ENCODE results near the gene PDZD2. TPM values are rescaled to one million over a fixed set of nuclear protein-coding genes. Genes with fewer than 3 reads are reported as not detected.

The PDZD2 gene
- total RNA-seq, 2 experiments from 2014 or later, result 0.05 to 0.25 TPM

- H3K27me3 Mint-ChIP-seq (ENCODE audit: low read depth), result peaks cover 3% of the 10 kb centered on the region
- no peaks in the 10 kb centered on the region for H3K9me3 Mint-ChIP-seq
- CTCF ChIA-PET, result no interaction called here
- no peak overlapping the region for H3K4me3 Mint-ChIP-seq
- no peak for DNase-seq
- no peaks in the 10 kb centered on the region for H3K36me3 Mint-ChIP-seq (ENCODE audit: low read depth)
- no peak overlapping the region for H3K27ac Mint-ChIP-seq
- H3K4me1 Mint-ChIP-seq (ENCODE audit: low read depth), result peaks cover 9% of the 10 kb centered on the region
- intact Hi-C loops (cut with micrococcal nuclease), result no loop called here
Measured at GRCh38 chr5:31640573-31640972, 1.6 kb downstream of the PDZD2 start.

DNA sequence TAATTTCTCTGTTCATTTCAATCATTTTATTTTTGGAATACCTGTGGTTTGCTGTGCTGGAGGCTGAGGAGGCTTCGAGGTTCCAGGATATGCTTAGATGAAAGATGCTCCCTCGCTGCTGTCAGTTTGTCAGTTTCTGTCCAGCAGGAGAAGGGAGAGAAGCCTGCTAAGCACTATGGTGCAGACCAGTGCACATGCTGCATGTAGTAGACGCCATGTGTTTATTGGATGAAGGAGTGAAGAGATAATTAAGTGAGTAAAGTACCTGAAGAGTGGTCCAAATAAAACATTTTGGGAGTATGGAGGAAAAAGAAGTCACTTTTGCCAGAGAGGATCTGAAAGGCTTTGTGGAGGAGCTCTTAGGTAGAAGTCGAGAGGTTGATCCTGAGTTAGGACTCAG, 2.1 kb downstream of the PDZD2 start:
- intact Hi-C loops (cut with micrococcal nuclease), result no loop called here
- Mint-ChIP-seq H3K4me1 (ENCODE audit: low read depth) (peaks cover 9% of the 10 kb centered on the region), H3K36me3 (ENCODE audit: low read depth) (no peaks in the 10 kb centered on the region), H3K9me3 (no peaks in the 10 kb centered on the region), H3K4me3 (no peak overlapping the region), H3K27ac (no peak overlapping the region), H3K27me3 (ENCODE audit: low read depth) (peaks cover 3% of the 10 kb centered on the region)
- no peak for DNase-seq
- CTCF ChIA-PET, result no interaction called here

- Mint-ChIP-seq H3K27me3 (ENCODE audit: low read depth) (peaks cover 3% of the 10 kb centered on the region), H3K4me3 (no peak overlapping the region), H3K27ac (no peak overlapping the region), H3K4me1 (ENCODE audit: low read depth) (peaks cover 9% of the 10 kb centered on the region), H3K9me3 (no peaks in the 10 kb centered on the region), H3K36me3 (ENCODE audit: low read depth) (no peaks in the 10 kb centered on the region)
- CTCF ChIA-PET, result no interaction called here
- intact Hi-C loops (cut with micrococcal nuclease), result no loop called here
- DNase-seq, result no peak
Measured at GRCh38 chr5:31641575-31641974, 2.6 kb downstream of the PDZD2 start.

DNA sequence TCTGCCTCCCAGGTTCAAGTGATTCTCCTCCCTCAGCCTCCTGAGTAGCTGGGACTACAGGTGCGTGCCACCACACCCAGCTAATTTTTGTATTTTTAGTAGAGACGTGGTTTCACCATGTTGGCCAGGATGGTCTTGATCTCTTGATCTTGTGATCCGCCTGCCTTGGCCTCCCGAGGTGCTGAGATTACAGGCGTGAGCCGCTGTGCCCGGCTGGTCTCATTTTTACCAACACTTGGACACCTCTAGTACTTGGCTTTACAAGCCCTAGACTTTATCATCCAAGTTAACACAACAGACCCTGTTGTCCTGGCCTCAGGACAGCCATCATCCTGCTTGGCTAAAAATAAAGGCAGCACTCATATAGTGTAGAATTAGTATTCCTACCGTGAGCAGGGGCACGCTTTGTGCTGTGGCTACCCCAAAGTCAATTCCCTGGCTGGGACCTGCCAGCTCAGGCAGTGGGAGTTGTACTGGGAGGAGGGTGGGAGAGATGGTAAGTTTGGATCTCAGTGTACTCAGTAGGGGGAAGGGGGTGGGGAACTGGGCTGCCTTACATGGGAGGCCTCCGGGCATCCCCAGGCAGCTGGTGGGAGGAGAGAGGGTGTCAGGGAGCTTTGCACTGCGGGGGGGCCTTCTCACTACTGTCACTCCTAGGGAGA, 6.6 kb downstream of the PDZD2 start:
- intact Hi-C loops (cut with micrococcal nuclease), result no loop called here
- Mint-ChIP-seq H3K4me1 (ENCODE audit: low read depth) (no peaks in the 10 kb centered on the region), H3K36me3 (ENCODE audit: low read depth) (no peaks in the 10 kb centered on the region), H3K9me3 (no peaks in the 10 kb centered on the region), H3K27ac (no peak overlapping the region), H3K4me3 (no peak overlapping the region), H3K27me3 (ENCODE audit: low read depth) (no peaks in the 10 kb centered on the region)
- CTCF ChIA-PET, result no interaction called here
- no peak for DNase-seq

DNA sequence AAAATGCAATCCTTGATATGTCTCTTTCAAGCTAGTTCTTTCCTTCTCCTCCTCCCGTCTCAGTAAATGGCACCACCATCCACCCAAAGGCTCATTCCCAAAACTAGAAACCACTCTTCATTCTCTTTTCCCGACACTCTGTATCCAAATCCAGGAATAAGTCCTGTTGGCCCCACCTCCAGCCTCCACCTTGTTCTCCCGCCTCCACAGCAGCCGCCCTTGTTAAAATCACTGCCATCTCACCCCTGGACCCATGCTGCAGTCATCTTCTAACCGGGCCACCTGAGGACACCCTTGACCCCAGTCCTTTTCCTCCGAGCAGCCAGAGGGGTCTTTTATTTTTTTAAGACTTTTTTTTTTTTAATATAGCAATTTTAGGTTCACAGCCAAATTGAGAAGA, 9.4 kb downstream of the PDZD2 start:
- Mint-ChIP-seq H3K27ac (no peak overlapping the region), H3K4me1 (ENCODE audit: low read depth) (no peaks in the 10 kb centered on the region), H3K9me3 (no peaks in the 10 kb centered on the region), H3K36me3 (ENCODE audit: low read depth) (no peaks in the 10 kb centered on the region), H3K27me3 (ENCODE audit: low read depth) (no peaks in the 10 kb centered on the region), H3K4me3 (no peak overlapping the region)
- CTCF ChIA-PET, result no interaction called here
- intact Hi-C loops (cut with micrococcal nuclease), result no loop called here
- DNase-seq, result no peak

DNA sequence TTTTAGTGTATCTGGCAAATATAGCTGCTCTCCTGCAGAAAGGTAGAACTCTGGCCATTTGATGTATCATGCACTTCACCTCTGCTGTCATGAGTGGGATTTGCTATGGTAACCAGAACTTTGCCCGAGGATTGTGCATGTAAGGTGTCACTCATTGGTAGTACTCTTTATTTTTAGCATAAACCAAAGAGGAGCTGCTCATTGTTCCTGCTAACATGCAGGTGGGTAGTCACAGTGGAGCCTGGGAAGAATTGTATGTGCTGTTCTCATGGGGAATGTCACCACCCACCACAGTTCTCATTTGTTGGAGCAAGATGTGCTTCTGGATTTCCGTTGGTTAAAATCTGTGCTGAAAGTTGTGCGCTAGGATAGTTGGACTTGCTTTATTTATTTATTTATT, 12.3 kb downstream of the PDZD2 start:
- H3K9me3 Mint-ChIP-seq, result no peaks in the 10 kb centered on the region
- H3K27me3 Mint-ChIP-seq (ENCODE audit: low read depth), result no peaks in the 10 kb centered on the region
- no peak overlapping the region for H3K4me3 Mint-ChIP-seq
- CTCF ChIA-PET, result no interaction called here
- intact Hi-C loops (cut with micrococcal nuclease), result no loop called here
- DNase-seq, result no peak
- no peaks in the 10 kb centered on the region for H3K4me1 Mint-ChIP-seq (ENCODE audit: low read depth)
- H3K36me3 Mint-ChIP-seq (ENCODE audit: low read depth), result no peaks in the 10 kb centered on the region
- no peak overlapping the region for H3K27ac Mint-ChIP-seq

GRCh38 chr5:31655491-31655890, 16.6 kb downstream of the PDZD2 start:
- H3K27me3 Mint-ChIP-seq (ENCODE audit: low read depth), result no peaks in the 10 kb centered on the region
- no peak overlapping the region for H3K4me3 Mint-ChIP-seq
- no peaks in the 10 kb centered on the region for H3K36me3 Mint-ChIP-seq (ENCODE audit: low read depth)
- no peak for DNase-seq
- intact Hi-C loops (cut with micrococcal nuclease), result no loop called here
- CTCF ChIA-PET, result no interaction called here
- H3K27ac Mint-ChIP-seq, result no peak overlapping the region
- no peaks in the 10 kb centered on the region for H3K4me1 Mint-ChIP-seq (ENCODE audit: low read depth)
- H3K9me3 Mint-ChIP-seq, result peaks cover 1% of the 10 kb centered on the region

DNA sequence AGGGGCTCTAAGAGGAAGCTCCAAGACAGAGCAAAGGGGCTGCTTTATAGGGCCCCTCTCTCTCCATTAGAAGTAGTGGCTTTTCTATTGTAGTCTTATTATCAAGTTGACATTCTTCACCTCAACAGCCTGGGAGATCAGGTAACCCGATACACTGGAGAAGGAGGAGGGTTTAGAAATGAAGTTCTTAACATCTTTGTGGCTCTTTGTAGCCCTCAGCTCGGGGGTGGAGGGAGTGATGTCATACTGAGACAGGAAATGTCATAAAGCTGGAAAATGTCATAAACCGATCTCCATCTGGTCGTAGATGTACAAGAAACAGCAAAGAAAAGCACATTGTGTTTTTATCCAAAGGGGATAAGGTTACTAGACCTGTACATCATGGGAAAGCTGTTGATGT, 17.9 kb downstream of the PDZD2 start:
- intact Hi-C loops (cut with micrococcal nuclease), result no loop called here
- no peak for DNase-seq
- Mint-ChIP-seq H3K4me3 (no peak overlapping the region), H3K27me3 (ENCODE audit: low read depth) (peaks cover 1% of the 10 kb centered on the region), H3K9me3 (peaks cover 1% of the 10 kb centered on the region), H3K27ac (no peak overlapping the region), H3K36me3 (ENCODE audit: low read depth) (no peaks in the 10 kb centered on the region), H3K4me1 (ENCODE audit: low read depth) (no peaks in the 10 kb centered on the region)
- CTCF ChIA-PET, result interaction anchor here (0.7 to 1.1 kb wide), 2 partner anchors 9 to 37 kb away, joined by 3 read pairs; no protein-coding TSS in a partner anchor

GRCh38 chr5:31657315-31657979, 18.5 kb downstream of the PDZD2 start:
- H3K36me3 Mint-ChIP-seq (ENCODE audit: low read depth), result no peaks in the 10 kb centered on the region
- intact Hi-C loops (cut with micrococcal nuclease), result no loop called here
- no peaks in the 10 kb centered on the region for H3K4me1 Mint-ChIP-seq (ENCODE audit: low read depth)
- peaks cover 1% of the 10 kb centered on the region for H3K9me3 Mint-ChIP-seq
- CTCF ChIA-PET, result no interaction called here
- H3K27ac Mint-ChIP-seq, result no peak overlapping the region
- no peak for DNase-seq
- peaks cover 1% of the 10 kb centered on the region for H3K27me3 Mint-ChIP-seq (ENCODE audit: low read depth)
- no peak overlapping the region for H3K4me3 Mint-ChIP-seq

- H3K36me3 Mint-ChIP-seq (ENCODE audit: low read depth), result no peaks in the 10 kb centered on the region
- no peak for DNase-seq
- intact Hi-C loops (cut with micrococcal nuclease), result no loop called here
- no peak overlapping the region for H3K4me3 Mint-ChIP-seq
- no peak overlapping the region for H3K27ac Mint-ChIP-seq
- H3K4me1 Mint-ChIP-seq (ENCODE audit: low read depth), result no peaks in the 10 kb centered on the region
- peaks cover 1% of the 10 kb centered on the region for H3K27me3 Mint-ChIP-seq (ENCODE audit: low read depth)
- CTCF ChIA-PET, result interaction anchor here (0.6 kb wide), 1 partner anchor 8 kb away, joined by 3 read pairs; no protein-coding TSS in a partner anchor
- peaks cover 1% of the 10 kb centered on the region for H3K9me3 Mint-ChIP-seq
Measured at GRCh38 chr5:31661257-31661656, 22.3 kb downstream of the PDZD2 start.

- no peak overlapping the region for H3K4me3 Mint-ChIP-seq
- CTCF ChIA-PET, result no interaction called here
- intact Hi-C loops (cut with micrococcal nuclease), result no loop called here
- no peak overlapping the region for H3K27ac Mint-ChIP-seq
- DNase-seq, result no peak
- H3K4me1 Mint-ChIP-seq (ENCODE audit: low read depth), result no peaks in the 10 kb centered on the region
- peaks cover 1% of the 10 kb centered on the region for H3K9me3 Mint-ChIP-seq
- no peaks in the 10 kb centered on the region for H3K36me3 Mint-ChIP-seq (ENCODE audit: low read depth)
- H3K27me3 Mint-ChIP-seq (ENCODE audit: low read depth), result peaks cover 1% of the 10 kb centered on the region
Measured at GRCh38 chr5:31663519-31663918, 24.6 kb downstream of the PDZD2 start.

- no peak overlapping the region for H3K4me3 Mint-ChIP-seq
- no peak for DNase-seq
- intact Hi-C loops (cut with micrococcal nuclease), result no loop called here
- no peaks in the 10 kb centered on the region for H3K36me3 Mint-ChIP-seq (ENCODE audit: low read depth)
- peaks cover 1% of the 10 kb centered on the region for H3K9me3 Mint-ChIP-seq
- CTCF ChIA-PET, result no interaction called here
- H3K4me1 Mint-ChIP-seq (ENCODE audit: low read depth), result no peaks in the 10 kb centered on the region
- H3K27me3 Mint-ChIP-seq (ENCODE audit: low read depth), result peaks cover 1% of the 10 kb centered on the region
- H3K27ac Mint-ChIP-seq, result no peak overlapping the region
Measured at GRCh38 chr5:31664566-31664965, 25.6 kb downstream of the PDZD2 start.

DNA sequence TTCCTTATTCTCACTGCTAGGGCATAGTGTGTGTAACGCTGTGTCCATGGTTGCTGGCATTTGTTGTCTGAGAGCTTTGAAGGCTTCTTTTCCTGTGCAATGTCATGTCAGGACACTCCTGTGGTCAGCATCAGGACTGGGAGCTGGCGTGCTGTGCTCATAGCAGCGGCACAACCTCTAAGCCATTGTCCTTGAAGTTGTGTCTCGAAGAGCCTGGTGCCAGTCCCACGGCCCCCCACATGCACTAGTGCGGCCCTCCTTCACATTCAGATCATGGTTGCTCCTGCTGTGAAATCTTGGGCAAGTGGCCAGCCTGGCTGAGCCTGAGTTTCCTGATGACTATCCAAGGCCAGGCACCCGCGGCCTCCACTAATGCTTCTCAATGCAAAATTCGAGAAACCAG, 32.4 kb downstream of the PDZD2 start:
- H3K4me1 Mint-ChIP-seq (ENCODE audit: low read depth), result no peaks in the 10 kb centered on the region
- no peak overlapping the region for H3K4me3 Mint-ChIP-seq
- DNase-seq, result no peak
- H3K27ac Mint-ChIP-seq, result no peak overlapping the region
- intact Hi-C loops (cut with micrococcal nuclease), result no loop called here
- CTCF ChIA-PET, result interaction anchor here (1.1 kb wide), 1 partner anchor 406 kb away, joined by 5 read pairs; no protein-coding TSS in a partner anchor
- no peaks in the 10 kb centered on the region for H3K9me3 Mint-ChIP-seq
- H3K27me3 Mint-ChIP-seq (ENCODE audit: low read depth), result no peaks in the 10 kb centered on the region
- no peaks in the 10 kb centered on the region for H3K36me3 Mint-ChIP-seq (ENCODE audit: low read depth)
